ENCODE measurements around the gene AUH.

GRCh38 chr9:91211919-91212318, 149.8 kb downstream of the AUH start:
- TF ChIP-seq POLR2A (IDR thresholded peaks at IDR 0.05): no peak
- TF ChIP-seq, protein P1, sequence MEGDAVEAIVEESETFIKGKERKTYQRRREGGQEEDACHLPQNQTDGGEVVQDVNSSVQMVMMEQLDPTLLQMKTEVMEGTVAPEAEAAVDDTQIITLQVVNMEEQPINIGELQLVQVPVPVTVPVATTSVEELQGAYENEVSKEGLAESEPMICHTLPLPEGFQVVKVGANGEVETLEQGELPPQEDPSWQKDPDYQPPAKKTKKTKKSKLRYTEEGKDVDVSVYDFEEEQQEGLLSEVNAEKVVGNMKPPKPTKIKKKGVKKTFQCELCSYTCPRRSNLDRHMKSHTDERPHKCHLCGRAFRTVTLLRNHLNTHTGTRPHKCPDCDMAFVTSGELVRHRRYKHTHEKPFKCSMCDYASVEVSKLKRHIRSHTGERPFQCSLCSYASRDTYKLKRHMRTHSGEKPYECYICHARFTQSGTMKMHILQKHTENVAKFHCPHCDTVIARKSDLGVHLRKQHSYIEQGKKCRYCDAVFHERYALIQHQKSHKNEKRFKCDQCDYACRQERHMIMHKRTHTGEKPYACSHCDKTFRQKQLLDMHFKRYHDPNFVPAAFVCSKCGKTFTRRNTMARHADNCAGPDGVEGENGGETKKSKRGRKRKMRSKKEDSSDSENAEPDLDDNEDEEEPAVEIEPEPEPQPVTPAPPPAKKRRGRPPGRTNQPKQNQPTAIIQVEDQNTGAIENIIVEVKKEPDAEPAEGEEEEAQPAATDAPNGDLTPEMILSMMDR (IDR thresholded peaks at IDR 0.05): no peak
